Right lobe of liver (tissue), 6 donors: ENCODE data around the gene CERCAM. TPM values are rescaled to one million over a fixed set of nuclear protein-coding genes. Genes with fewer than 3 reads are reported as not detected.
"Not testable (repeated sequence)": the region's sequence is repeated elsewhere in the genome, so short reads cannot be mapped to it uniquely, and the experiment has no call there.

Experiments
- ATAC-seq, 4 donors: fragments of 200-7000 bp; cut with Tn5 transposase; one replicate each; pipeline ENCODE4 v1.9.1; 2020; ENCODE audit warnings: mild to moderate bottlenecking in 4 of 4, moderate library complexity in 4 of 4
- DNase-seq, 3 donors: peaks; one replicate each; pipeline ENCODE4 v3.0.0-alpha.2; 2020
- H3K27ac ChIP-seq, 3 donors: fragments of 200-600 bp; one replicate each; pipeline ENCODE4 v1.8.0; 2022
- H3K27me3 ChIP-seq, 2 donors: fragments of 200-600 bp; one replicate each; pipeline ENCODE4 v1.8.0; 2022
- H3K36me3 ChIP-seq, 4 donors: fragments of 200-600 bp; sonication (generic) in 1 of 4; one replicate each; pipeline versions ENCODE4 v1.5.1 to v1.8.0; 2017 to 2022; ENCODE audit warnings: control low read depth in 1 of 4
- H3K4me1 ChIP-seq, 4 donors: fragments of 200-600 bp; sonication (generic) in 1 of 4; one replicate each; pipeline versions ENCODE4 v1.5.1 to v1.8.0; 2017 to 2022; ENCODE audit warnings: control low read depth in 1 of 4
- H3K4me3 ChIP-seq, 3 donors: fragments of 200-600 bp; one replicate each; pipeline ENCODE4 v1.8.0; 2022
- H3K9me3 ChIP-seq, 4 donors: fragments of 200-600 bp; sonication (generic) in 1 of 4; one replicate each; pipeline versions ENCODE4 v1.5.1 to v1.8.0; 2017 to 2022; ENCODE audit warnings: control low read depth in 1 of 4
- CTCF ChIP-seq, 4 donors: fragments of 200-600 bp in 3 of 4; fragments of 450-650 bp in 1 of 4; IDR thresholded peaks; one replicate each; pipeline versions ENCODE4 v1.5.1 to v1.8.0; 2016 to 2022; ENCODE audit warnings: antibody characterized with exemption in 4 of 4, mild to moderate bottlenecking in 2 of 4
- POLR2A ChIP-seq: fragments of 450-650 bp; IDR thresholded peaks from one replicate; pipeline ENCODE4 v1.6.1; 2017; ENCODE audit warnings: antibody characterized with exemption, mild to moderate bottlenecking
- WGBS: methylation state at CpG from one replicate; pipeline ENCODE4 v1.1.6; 2018; ENCODE audit warnings: low coverage, low lambda C conversion rate; ENCODE audit not compliant: insufficient coverage; ENCODE audit errors: missing lambda C conversion rate; 5-methylcytosine and 5-hydroxymethylcytosine counted together
- intact Hi-C, 2 donors: fragments of 100-400 bp; cut with DNase I; formaldehyde crosslinking; loops; one replicate each; pipeline versions ENCODE4 v1.11.2 to v1.14.1; 2022
- total RNA-seq, 6 experiments: library from RNA; depleted of rRNA in 2 of 6; stranded (reverse); fragments of >200 nt in 2 of 6; fragmentation: NEBNext Ultra II Directional in 3 of 6; extraction: Animal tissue kit (Norgen Biotek cat#: 25700) in 3 of 6; gene quantifications; one replicate each; pipeline versions ENCODE4 v1.1.0 to v1.2.4, GENCODE V29; 2016 to 2023
- donor health status: DM: no; HTN: yes; CAD: no.
- donor health status: DM: no; HTN: no; CAD: no.
- donor health status: DM: no; HTN: no; CAD: no.
- donor health status: DM: no; HTN: yes; CAD: no.
- donor health status: DM: no; HTN: yes; CAD: no.

CERCAM gene
- total RNA-seq, 6 experiments from 2014 or later, result 1.3 to 3.1 (median 2.2) TPM

DNA sequence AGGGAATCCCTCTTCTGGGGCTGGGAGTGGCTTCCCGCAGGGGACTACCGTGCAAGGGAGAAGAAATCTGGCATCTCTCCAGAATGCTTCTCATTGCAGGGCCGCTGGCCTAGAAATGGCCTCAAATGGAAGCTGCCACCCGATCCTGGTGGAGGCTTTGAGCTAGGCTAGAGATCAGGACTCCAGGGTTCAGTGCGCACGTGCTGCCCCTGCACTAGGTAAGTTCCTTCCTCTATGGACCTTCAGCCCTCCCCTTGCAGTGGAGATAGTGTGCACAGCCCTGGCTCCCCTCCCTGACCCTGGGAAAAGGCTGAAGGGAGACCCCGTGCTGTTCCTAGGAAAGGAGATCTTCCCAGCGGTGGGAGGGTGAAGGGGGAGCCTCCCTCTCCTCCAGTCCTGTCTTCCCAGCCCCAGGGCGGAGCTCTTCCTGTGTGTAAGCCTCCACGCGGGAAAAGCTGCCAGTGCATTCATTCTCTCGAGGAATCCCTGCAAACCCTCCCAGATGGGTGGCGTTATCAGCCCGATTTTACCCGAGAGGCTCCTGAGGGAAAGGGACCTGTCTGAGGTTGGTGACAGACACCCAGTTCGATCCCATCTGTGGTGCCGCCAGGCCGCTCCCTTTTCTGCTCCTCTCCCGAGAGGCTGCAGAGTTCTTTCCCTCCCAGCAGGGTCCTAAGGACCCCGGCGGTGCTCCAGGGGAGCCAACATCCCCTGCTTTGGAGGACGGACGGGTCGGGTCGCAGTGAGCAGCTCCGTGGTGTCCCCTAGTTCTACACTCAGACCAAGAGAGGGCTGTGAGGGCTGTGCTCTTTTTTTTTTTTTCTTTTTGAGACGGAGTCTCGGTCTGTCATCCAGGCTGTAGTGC is 1.4 kb upstream of the CERCAM start:
- ATAC-seq, result no peak
- WGBS, result 3% methylated on average over 11 of the region's 28 CpGs
- Histone ChIP-seq H3K4me1 (peaks cover 0 to 11% (median 0%) of the 10 kb centered on the region in 4 donors), H3K9me3 (no peaks in the 10 kb centered on the region), H3K27me3 (no peaks in the 10 kb centered on the region), H3K36me3 (no peaks in the 10 kb centered on the region), H3K4me3 (peak overlapping the region in 1 of 3 donors; percentile 77), H3K27ac (no peak overlapping the region)
- no peak for DNase-seq
- intact Hi-C loops, result loop anchor here in 1 of 2 donors (10.0 kb wide), 1 partner anchor 54 kb away; no protein-coding TSS in a partner anchor
- TF ChIP-seq CTCF (IDR thresholded peaks at IDR 0.05) (no peak), POLR2A (no peak)

DNA sequence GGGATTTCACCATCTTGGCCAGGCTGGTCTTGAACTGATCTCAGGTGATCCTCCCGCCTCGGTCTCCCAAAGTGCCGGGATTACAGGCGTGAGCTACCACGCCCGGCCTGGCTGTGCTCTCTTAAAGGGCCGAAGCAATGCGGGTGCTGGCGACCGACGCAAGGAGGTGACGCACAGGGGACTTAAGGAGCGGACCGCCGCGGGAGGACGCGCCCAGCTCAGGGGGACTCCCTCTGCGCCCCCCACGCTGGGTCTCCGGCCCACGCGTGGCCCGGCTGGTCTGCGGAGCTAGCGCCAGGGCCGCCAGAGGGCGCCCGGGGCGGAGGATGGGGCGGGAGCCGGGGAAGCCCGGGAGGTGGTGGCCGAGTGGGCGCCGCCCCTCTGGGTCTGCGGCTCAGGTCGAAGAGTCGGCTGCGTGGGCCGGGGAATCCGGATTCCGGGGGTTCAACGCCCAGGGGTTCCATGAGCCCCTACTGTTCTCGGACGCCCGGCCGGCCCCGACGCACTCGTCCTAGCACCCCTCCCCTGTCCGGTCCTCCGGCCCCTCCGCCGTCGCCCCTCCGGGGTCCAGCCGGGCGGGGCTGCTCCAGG is 502 bp upstream of the CERCAM start:
- peak; percentile 90 to 94 (median 91) for ATAC-seq
- peak overlapping the region; percentile 77 to 91 (median 77) for H3K4me3 ChIP-seq
- TF ChIP-seq POLR2A (no peak), CTCF (IDR thresholded peaks at IDR 0.05) (peak; percentile 60 to 88 (median 84))
- no peaks in the 10 kb centered on the region for H3K27me3 ChIP-seq
- peak; percentile 67 to 75 (median 71) for DNase-seq
- no peaks in the 10 kb centered on the region for H3K9me3 ChIP-seq
- WGBS, result 0% methylated on average over 25 of the region's 59 CpGs
- intact Hi-C loops, result no loop called here
- H3K27ac ChIP-seq, result peak overlapping the region in 1 of 3 donors; percentile 40
- no peaks in the 10 kb centered on the region for H3K36me3 ChIP-seq
- H3K4me1 ChIP-seq, result peaks cover 0 to 11% (median 0%) of the 10 kb centered on the region in 4 donors

- H3K36me3 ChIP-seq, result no peaks in the 10 kb centered on the region
- H3K27ac ChIP-seq, result no peak overlapping the region
- ATAC-seq (no peak), DNase-seq (no peak)
- intact Hi-C loops, result no loop called here
- H3K9me3 ChIP-seq, result no peaks in the 10 kb centered on the region
- H3K4me1 ChIP-seq, result peaks cover 0 to 11% (median 0%) of the 10 kb centered on the region in 4 donors
- peak overlapping the region in 1 of 3 donors; percentile 91 for H3K4me3 ChIP-seq
- no peaks in the 10 kb centered on the region for H3K27me3 ChIP-seq
- TF ChIP-seq POLR2A (no peak), CTCF (IDR thresholded peaks at IDR 0.05) (no peak)
- WGBS, result 64% methylated on average over 4 of the region's 11 CpGs
These were observed 882 bp downstream of the CERCAM start for GRCh38 chr9:128421482-128421996.

DNA sequence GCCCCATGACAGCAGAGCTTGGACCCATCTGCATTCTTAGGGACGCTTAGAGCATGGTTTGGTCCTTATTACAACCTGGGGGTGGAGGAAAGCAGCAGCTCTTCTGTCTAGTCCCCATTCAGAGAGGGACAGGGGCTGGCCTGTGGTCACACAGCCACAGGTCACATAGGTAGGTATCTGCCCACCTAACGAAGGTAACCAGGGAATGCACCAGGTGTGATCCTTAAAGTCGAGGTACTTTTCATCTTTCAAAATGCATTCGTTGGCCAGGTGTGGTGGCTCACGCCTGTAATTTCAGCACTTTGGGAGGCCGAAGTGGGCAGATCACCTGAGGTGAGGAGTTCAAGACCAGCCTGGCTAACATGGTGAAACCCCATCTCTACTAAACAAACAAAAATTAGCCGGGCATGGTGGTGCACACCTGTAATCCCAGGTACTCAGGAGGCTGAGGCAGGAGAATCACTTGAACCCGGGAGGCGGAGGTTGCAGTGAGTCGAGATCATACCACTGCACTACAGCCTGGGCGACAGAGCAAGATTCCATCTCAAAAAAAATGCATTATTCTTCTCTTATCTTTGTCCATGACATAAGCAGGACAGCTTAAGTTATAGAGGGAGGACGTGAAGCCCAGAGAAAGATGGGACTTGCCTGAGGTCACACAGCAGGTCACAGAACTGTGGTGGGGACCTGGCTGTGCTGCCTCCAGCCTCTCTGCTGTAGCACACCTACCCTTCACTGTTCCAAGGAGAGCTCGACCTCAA is 1.5 kb downstream of the CERCAM start:
- H3K36me3 ChIP-seq, ATAC-seq, intact Hi-C loops, H3K4me3 ChIP-seq, H3K27ac ChIP-seq, DNase-seq, H3K9me3 ChIP-seq, H3K27me3 ChIP-seq: not testable (repeated sequence)
- H3K4me1 ChIP-seq, result peaks cover 0 to 11% (median 0%) of the 10 kb centered on the region in 4 donors
- WGBS, result 80% methylated on average over 8 of the region's 13 CpGs
